Testis (tissue), 3 donors: ENCODE measurements around the gene EDARADD. TPM values are rescaled to one million over a fixed set of nuclear protein-coding genes. Genes with fewer than 3 reads are reported as not detected.

Experiments used
- DNase-seq: peaks from one replicate; pipeline ENCODE4 v3.0.0-alpha.2; 2019
- H3K27ac ChIP-seq, 2 donors: fragments of 200-600 bp; sonication (generic); one replicate each; pipeline ENCODE4 v1.5.1; 2019
- H3K27me3 ChIP-seq: fragments of 200-600 bp; sonication (generic); one replicate; pipeline ENCODE4 v1.5.1; 2019
- H3K36me3 ChIP-seq: fragments of 200-600 bp; sonication (generic); one replicate; pipeline ENCODE4 v1.5.1; 2017; ENCODE audit warnings: low read depth; ENCODE audit errors: missing control alignments
- H3K4me1 ChIP-seq: fragments of 200-600 bp; sonication (generic); one replicate; pipeline ENCODE4 v1.5.1; 2019
- H3K4me3 ChIP-seq, 2 donors: fragments of 200-600 bp; sonication (generic); one replicate each; pipeline ENCODE4 v1.5.1; 2017 to 2019
- H3K9me3 ChIP-seq: fragments of 200-600 bp; sonication (generic); one replicate; pipeline ENCODE4 v1.5.1; 2017
- POLR2A ChIP-seq: fragments of 450-650 bp; IDR thresholded peaks from one replicate; pipeline ENCODE4 v1.6.1; 2017; ENCODE audit warnings: antibody characterized with exemption, mild to moderate bottlenecking, moderate library complexity
- WGBS, 2 donors: methylation state at CpG; one replicate each; pipeline ENCODE4 v1.1.5; 2018; 5-methylcytosine and 5-hydroxymethylcytosine counted together
- intact Hi-C: fragments of 100-400 bp; cut with DNase I; formaldehyde crosslinking; loops from one replicate; pipeline ENCODE4 v1.15.1; 2023; ENCODE audit warnings: low total_unique reads
- polyA plus RNA-seq: library from polyadenylated mRNA; stranded (reverse); fragments of 350-450 nt; fragmentation: Illumina TruSeq; extraction: RNeasy Lipid Tissue Mini Kit (QIAGEN cat#74804); gene quantifications from one replicate; pipeline ENCODE4 v1.2.3, GENCODE V29; 2014; ENCODE audit warnings: low read depth, low replicate concordance; ENCODE audit not compliant: insufficient read depth
- total RNA-seq, 2 donors: library from RNA; depleted of rRNA; stranded (reverse); fragments of >200 nt; gene quantifications; one replicate each; pipeline ENCODE4 v1.2.3, GENCODE V29; 2016
- TF ChIP-seq, protein P1 (sequence below), 3 experiments: fragments of 450-650 bp in 2 of 3; fragments of 200-600 bp in 1 of 3; sonication (generic) in 1 of 3; IDR thresholded peaks; one replicate each; pipeline ENCODE4 v1.5.1; 2016 to 2019; ENCODE audit warnings: antibody characterized with exemption in 3 of 3, mild to moderate bottlenecking in 2 of 3, moderate library complexity in 1 of 3

The EDARADD gene
- total and polyA plus RNA-seq, 3 donors from 2014 or later: 3.2 to 5.8 (median 3.9) TPM

DNA sequence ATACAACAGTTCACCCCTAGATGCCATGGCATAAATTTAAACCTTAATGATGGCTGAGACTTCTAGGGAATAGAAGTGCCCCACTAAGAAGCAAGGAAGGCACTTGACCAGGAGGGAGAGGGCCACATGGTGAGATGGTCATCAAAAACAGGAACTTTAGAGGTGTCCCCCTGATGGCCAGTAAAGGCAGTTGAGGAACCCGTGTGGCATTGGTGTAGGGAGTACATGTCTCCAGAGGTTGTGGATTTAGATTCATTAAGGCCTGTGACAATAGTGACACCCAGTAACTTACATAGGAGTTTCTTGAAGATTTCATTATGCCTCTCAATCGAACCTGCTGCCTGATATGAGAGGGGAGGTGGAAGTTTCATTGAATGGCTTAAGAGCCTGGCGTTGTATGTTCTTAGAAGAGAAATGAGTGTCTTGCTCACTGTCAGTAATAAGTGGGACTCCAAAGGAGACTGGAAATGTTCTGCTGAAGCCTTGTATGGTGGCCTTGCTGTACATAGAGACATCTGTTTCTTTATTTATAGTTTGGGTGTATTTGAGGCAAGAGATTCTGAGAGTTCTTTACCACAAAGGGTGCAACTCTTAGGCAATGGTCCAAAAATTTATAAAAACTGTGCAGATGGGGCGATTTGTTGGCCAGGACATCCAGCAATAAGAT lies 27.9 kb downstream of the EDARADD start:
- intact Hi-C loops: no loop called here
- H3K27ac ChIP-seq: no peak overlapping the region
- no peak for DNase-seq
- no peaks in the 10 kb centered on the region for H3K27me3 ChIP-seq
- H3K4me3 ChIP-seq: no peak overlapping the region
- H3K36me3 ChIP-seq: no peaks in the 10 kb centered on the region
- H3K9me3 ChIP-seq: no peaks in the 10 kb centered on the region
- no peaks in the 10 kb centered on the region for H3K4me1 ChIP-seq
- WGBS, 2 donors: 57 to 63% methylated on average over 4 of the region's 4 CpGs
- TF ChIP-seq, protein P1, sequence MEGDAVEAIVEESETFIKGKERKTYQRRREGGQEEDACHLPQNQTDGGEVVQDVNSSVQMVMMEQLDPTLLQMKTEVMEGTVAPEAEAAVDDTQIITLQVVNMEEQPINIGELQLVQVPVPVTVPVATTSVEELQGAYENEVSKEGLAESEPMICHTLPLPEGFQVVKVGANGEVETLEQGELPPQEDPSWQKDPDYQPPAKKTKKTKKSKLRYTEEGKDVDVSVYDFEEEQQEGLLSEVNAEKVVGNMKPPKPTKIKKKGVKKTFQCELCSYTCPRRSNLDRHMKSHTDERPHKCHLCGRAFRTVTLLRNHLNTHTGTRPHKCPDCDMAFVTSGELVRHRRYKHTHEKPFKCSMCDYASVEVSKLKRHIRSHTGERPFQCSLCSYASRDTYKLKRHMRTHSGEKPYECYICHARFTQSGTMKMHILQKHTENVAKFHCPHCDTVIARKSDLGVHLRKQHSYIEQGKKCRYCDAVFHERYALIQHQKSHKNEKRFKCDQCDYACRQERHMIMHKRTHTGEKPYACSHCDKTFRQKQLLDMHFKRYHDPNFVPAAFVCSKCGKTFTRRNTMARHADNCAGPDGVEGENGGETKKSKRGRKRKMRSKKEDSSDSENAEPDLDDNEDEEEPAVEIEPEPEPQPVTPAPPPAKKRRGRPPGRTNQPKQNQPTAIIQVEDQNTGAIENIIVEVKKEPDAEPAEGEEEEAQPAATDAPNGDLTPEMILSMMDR (IDR thresholded peaks at IDR 0.05): no peak
- TF ChIP-seq POLR2A: no peak

DNA sequence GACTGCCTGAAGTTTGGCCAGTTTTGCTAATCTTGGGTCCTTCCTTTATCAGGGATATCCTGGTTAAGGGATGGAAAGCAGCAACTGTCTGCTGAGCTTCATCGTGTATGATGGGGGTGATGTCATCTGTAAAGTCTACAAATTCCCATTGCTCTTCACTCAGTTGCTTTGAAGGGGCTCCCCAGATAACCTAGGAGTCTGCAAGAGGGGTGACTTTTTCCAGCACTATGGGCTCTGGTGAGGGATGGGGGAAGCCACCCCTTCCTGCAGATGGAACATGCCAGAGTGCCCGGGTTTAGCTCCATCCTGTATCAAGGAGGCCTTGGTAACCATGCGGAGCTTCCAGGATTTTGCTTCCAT lies 28.4 kb downstream of the EDARADD start:
- H3K27me3 ChIP-seq: no peaks in the 10 kb centered on the region
- H3K4me1 ChIP-seq: no peaks in the 10 kb centered on the region
- H3K27ac ChIP-seq: no peak overlapping the region
- H3K9me3 ChIP-seq: no peaks in the 10 kb centered on the region
- intact Hi-C loops: no loop called here
- no peaks in the 10 kb centered on the region for H3K36me3 ChIP-seq
- no peak for DNase-seq
- no peak overlapping the region for H3K4me3 ChIP-seq
- 79 to 87% methylated on average over 3 of the region's 3 CpGs for WGBS, 2 donors
- TF ChIP-seq POLR2A: no peak
- TF ChIP-seq, protein P1 (IDR thresholded peaks at IDR 0.05): no peak

DNA sequence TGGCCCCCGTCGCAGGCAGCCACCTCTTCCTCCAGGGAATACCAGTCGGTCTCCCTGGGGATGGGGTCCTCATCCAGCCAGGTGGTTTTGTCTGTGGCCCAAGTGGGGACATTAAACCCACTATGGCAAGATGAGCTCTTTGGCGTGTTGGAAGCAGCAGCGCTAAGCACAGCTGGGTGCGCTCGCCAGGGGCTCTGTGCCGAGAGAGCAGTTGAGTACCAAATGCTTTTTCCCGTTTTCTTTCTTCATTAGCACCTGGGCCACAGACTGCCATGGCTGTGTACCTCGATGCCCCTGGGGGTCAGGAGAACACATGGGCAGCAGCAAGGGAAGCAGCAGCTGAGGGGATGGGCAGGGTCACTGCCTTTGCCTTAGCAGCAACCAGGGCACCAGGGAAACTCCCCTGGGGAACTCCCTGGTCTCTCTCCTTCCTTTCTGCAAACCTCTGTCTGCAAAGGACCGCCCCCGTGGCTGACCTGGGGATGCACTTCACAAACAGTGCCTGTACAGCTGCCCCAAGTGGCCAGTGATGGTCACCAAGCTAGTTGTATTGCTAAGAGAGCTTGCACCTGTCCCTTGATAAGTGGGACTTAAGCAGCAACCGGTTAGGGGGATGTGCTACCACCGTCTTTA lies 31.1 kb downstream of the EDARADD start:
- no peaks in the 10 kb centered on the region for H3K4me1 ChIP-seq
- TF ChIP-seq, protein P1 (IDR thresholded peaks at IDR 0.05): no peak
- TF ChIP-seq POLR2A: no peak
- H3K27me3 ChIP-seq: no peaks in the 10 kb centered on the region
- no peaks in the 10 kb centered on the region for H3K36me3 ChIP-seq
- DNase-seq: no peak
- H3K27ac ChIP-seq: no peak overlapping the region
- H3K4me3 ChIP-seq: no peak overlapping the region
- H3K9me3 ChIP-seq: no peaks in the 10 kb centered on the region
- intact Hi-C loops: no loop called here
- WGBS, 2 donors: 86 to 92% methylated on average over 4 to 14 of the region's 14 CpGs

DNA sequence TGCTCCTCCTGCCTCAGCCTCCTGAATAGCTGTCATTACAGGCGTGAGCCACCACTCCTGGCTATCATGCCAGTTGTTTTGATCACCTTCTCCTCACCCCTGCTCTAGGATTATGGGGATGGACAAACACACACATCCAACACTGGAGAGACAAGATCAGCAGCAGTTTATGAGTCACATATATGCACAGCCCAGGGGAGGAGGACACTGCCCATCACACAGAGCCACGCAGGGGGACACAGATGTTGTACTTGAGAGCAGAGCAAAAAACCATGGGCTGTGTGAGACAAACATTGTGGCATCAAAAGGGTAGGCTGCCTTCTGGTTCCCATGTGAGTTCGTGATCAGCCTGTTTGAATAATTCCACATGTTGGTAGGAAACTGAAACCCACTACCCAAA lies 32.1 kb downstream of the EDARADD start:
- no peaks in the 10 kb centered on the region for H3K9me3 ChIP-seq
- no peak for TF ChIP-seq POLR2A
- TF ChIP-seq, protein P1 (IDR thresholded peaks at IDR 0.05): no peak
- H3K27ac ChIP-seq: no peak overlapping the region
- no peaks in the 10 kb centered on the region for H3K36me3 ChIP-seq
- intact Hi-C loops: no loop called here
- WGBS, 2 donors: 95 to 100% methylated on average over 3 of the region's 3 CpGs
- no peak for DNase-seq
- no peak overlapping the region for H3K4me3 ChIP-seq
- no peaks in the 10 kb centered on the region for H3K4me1 ChIP-seq
- no peaks in the 10 kb centered on the region for H3K27me3 ChIP-seq
